Measurements from ENCODE around the gene SLC5A2. TPM values are rescaled to one million over a fixed set of nuclear protein-coding genes. Genes with fewer than 3 reads are reported as not detected.

The SLC5A2 gene
- total and polyA plus RNA-seq, 2 of the 13 experiments (the other 11 are each of a cell fraction or from before 2014, with no cell fraction given): 0.24 to 0.97 TPM

DNA sequence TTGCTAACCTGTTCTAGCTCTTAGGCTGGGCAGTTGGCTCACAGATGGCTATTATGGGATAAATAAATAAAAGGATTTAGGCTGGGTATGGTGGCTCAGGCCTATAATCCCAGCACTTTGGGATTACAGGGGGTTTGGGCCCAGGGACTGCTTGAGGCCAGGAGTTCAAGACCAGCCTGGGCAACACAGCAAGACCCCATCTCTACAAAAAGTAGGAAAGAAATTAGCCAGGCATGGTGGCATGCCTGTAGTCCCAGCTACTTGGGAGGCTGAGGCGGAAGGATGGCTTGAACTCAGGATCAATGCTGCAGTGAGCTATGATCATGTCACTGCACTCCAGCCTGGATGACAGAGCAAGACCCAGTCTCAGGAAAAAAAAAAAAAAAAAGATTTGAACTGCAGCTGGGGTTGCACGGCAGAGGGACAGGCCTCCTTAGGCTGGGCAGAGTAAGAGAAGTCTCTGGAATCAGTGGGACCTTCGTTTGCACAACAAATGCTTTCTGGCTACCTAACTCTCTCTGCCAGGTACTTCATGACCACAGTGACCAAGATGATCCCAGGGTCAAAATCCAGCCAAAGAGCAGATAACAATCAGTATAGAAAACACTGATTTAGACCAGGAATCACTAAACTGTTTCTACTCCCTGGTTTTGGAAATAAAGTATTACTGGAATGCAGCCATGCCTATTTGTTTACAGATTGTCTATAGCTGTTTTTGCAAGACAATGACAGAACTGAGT lies 18.5 kb downstream of the SLC5A2 start (continued):
- TF ChIP-seq RXRB (CRISPR knock-in tag; IDR thresholded peaks at IDR 0.05; ENCODE audit: borderline replicate concordance): peak; percentile 33; the same call in 1 of the 2 replicates
- TF ChIP-seq XRCC5 (optimal IDR thresholded peaks at IDR 0.05; ENCODE audit: low read length): no peak
- TF ChIP-seq ZNF136 (CRISPR knock-in tag; IDR thresholded peaks at IDR 0.05; ENCODE audit: low read depth): no peak
- TF ChIP-seq MLLT10 (CRISPR knock-in tag; IDR thresholded peaks at IDR 0.05): no peak
- TF ChIP-seq, protein P1, sequence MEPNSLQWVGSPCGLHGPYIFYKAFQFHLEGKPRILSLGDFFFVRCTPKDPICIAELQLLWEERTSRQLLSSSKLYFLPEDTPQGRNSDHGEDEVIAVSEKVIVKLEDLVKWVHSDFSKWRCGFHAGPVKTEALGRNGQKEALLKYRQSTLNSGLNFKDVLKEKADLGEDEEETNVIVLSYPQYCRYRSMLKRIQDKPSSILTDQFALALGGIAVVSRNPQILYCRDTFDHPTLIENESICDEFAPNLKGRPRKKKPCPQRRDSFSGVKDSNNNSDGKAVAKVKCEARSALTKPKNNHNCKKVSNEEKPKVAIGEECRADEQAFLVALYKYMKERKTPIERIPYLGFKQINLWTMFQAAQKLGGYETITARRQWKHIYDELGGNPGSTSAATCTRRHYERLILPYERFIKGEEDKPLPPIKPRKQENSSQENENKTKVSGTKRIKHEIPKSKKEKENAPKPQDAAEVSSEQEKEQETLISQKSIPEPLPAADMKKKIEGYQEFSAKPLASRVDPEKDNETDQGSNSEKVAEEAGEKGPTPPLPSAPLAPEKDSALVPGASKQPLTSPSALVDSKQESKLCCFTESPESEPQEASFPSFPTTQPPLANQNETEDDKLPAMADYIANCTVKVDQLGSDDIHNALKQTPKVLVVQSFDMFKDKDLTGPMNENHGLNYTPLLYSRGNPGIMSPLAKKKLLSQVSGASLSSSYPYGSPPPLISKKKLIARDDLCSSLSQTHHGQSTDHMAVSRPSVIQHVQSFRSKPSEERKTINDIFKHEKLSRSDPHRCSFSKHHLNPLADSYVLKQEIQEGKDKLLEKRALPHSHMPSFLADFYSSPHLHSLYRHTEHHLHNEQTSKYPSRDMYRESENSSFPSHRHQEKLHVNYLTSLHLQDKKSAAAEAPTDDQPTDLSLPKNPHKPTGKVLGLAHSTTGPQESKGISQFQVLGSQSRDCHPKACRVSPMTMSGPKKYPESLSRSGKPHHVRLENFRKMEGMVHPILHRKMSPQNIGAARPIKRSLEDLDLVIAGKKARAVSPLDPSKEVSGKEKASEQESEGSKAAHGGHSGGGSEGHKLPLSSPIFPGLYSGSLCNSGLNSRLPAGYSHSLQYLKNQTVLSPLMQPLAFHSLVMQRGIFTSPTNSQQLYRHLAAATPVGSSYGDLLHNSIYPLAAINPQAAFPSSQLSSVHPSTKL (CRISPR knock-in tag; IDR thresholded peaks at IDR 0.05): no peak; the same call in 1 of the 2 replicates
- TF ChIP-seq, protein P2, sequence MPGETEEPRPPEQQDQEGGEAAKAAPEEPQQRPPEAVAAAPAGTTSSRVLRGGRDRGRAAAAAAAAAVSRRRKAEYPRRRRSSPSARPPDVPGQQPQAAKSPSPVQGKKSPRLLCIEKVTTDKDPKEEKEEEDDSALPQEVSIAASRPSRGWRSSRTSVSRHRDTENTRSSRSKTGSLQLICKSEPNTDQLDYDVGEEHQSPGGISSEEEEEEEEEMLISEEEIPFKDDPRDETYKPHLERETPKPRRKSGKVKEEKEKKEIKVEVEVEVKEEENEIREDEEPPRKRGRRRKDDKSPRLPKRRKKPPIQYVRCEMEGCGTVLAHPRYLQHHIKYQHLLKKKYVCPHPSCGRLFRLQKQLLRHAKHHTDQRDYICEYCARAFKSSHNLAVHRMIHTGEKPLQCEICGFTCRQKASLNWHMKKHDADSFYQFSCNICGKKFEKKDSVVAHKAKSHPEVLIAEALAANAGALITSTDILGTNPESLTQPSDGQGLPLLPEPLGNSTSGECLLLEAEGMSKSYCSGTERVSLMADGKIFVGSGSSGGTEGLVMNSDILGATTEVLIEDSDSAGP (CRISPR knock-in tag; IDR thresholded peaks at IDR 0.05; ENCODE audit: borderline replicate concordance): no peak
- TF ChIP-seq ZC3H4 (CRISPR knock-in tag; IDR thresholded peaks at IDR 0.05; ENCODE audit: borderline replicate concordance): no peak
- TF ChIP-seq YEATS4 (CRISPR knock-in tag; IDR thresholded peaks at IDR 0.05; ENCODE audit: borderline replicate concordance): no peak
- TF ChIP-seq NONO (IDR thresholded peaks at IDR 0.05): no peak
- peak; percentile 30; the same call in 1 of the 2 replicates for TF ChIP-seq NONO (CRISPR knock-in tag; conservative IDR thresholded peaks at IDR 0.05)
- TF ChIP-seq, protein P3, sequence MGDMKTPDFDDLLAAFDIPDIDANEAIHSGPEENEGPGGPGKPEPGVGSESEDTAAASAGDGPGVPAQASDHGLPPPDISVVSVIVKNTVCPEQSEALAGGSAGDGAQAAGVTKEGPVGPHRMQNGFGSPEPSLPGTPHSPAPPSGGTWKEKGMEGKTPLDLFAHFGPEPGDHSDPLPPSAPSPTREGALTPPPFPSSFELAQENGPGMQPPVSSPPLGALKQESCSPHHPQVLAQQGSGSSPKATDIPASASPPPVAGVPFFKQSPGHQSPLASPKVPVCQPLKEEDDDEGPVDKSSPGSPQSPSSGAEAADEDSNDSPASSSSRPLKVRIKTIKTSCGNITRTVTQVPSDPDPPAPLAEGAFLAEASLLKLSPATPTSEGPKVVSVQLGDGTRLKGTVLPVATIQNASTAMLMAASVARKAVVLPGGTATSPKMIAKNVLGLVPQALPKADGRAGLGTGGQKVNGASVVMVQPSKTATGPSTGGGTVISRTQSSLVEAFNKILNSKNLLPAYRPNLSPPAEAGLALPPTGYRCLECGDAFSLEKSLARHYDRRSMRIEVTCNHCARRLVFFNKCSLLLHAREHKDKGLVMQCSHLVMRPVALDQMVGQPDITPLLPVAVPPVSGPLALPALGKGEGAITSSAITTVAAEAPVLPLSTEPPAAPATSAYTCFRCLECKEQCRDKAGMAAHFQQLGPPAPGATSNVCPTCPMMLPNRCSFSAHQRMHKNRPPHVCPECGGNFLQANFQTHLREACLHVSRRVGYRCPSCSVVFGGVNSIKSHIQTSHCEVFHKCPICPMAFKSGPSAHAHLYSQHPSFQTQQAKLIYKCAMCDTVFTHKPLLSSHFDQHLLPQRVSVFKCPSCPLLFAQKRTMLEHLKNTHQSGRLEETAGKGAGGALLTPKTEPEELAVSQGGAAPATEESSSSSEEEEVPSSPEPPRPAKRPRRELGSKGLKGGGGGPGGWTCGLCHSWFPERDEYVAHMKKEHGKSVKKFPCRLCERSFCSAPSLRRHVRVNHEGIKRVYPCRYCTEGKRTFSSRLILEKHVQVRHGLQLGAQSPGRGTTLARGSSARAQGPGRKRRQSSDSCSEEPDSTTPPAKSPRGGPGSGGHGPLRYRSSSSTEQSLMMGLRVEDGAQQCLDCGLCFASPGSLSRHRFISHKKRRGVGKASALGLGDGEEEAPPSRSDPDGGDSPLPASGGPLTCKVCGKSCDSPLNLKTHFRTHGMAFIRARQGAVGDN (CRISPR knock-in tag; IDR thresholded peaks at IDR 0.05): no peak
- TF ChIP-seq ZNF598 (CRISPR knock-in tag; IDR thresholded peaks at IDR 0.05; ENCODE audit: borderline replicate concordance): no peak
